Neural cell (in vitro differentiated cells): ENCODE results near the gene HDAC4. TPM values are rescaled to one million over a fixed set of nuclear protein-coding genes. Genes with fewer than 3 reads are reported as not detected.

Source experiments
- H2AFZ ChIP-seq: fragments of 200-600, 300-800 bp; sonication (generic), shearing (Covaris generic); 2 replicates; pipeline ENCODE4 v1.6.0; 2014; ENCODE audit warnings: low read depth, mild to moderate bottlenecking, antibody characterized with exemption, low read length, moderate library complexity
- H3F3A ChIP-seq: fragments of 200-600 bp; shearing (Covaris generic); 2 replicates; pipeline ENCODE4 v1.6.1; 2016; ENCODE audit warnings: mild to moderate bottlenecking, moderate library complexity, mixed read lengths, antibody characterized with exemption, low read length; ENCODE audit not compliant: insufficient read depth, poor library complexity, severe bottlenecking
- H3K27ac ChIP-seq: fragments of 200-600, 300-800 bp; sonication (generic), shearing (Covaris generic); 2 replicates; pipeline ENCODE4 v1.5.1; 2014; ENCODE audit warnings: mild to moderate bottlenecking, low read length, moderate library complexity
- H3K27me3 ChIP-seq: fragments of 300-800, 200-600 bp; sonication (generic), shearing (Covaris generic); 2 replicates; pipeline ENCODE4 v1.6.0; 2014; ENCODE audit warnings: mild to moderate bottlenecking, low read depth, low read length, moderate library complexity; ENCODE audit not compliant: insufficient read depth
- H3K36me3 ChIP-seq: fragments of 300-800, 200-600 bp; sonication (generic), shearing (Covaris generic); 2 replicates; pipeline ENCODE4 v1.5.1; 2014; ENCODE audit warnings: mild to moderate bottlenecking, antibody characterized with exemption, low read length, moderate library complexity; ENCODE audit not compliant: insufficient read depth
- H3K4me2 ChIP-seq: fragments of 300-800, 200-600 bp; sonication (generic), shearing (Covaris generic); 2 replicates; pipeline ENCODE4 v1.6.0; 2014; ENCODE audit warnings: mild to moderate bottlenecking, low read length
- H3K4me3 ChIP-seq: fragments of 300-800, 200-600 bp; sonication (generic), shearing (Covaris generic); 2 replicates; pipeline ENCODE4 v1.5.1; 2014; ENCODE audit warnings: mild to moderate bottlenecking, low read length, moderate library complexity
- H3K79me2 ChIP-seq: fragments of 200-600 bp; shearing (Covaris generic); replicated peaks from 2 replicates; pipeline ENCODE4 v1.6.0; 2014; ENCODE audit warnings: mild to moderate bottlenecking, low read length, moderate library complexity; ENCODE audit not compliant: insufficient read depth
- H3K9ac ChIP-seq: fragments of 300-800, 200-600 bp; sonication (generic), shearing (Covaris generic); 2 replicates; pipeline ENCODE4 v1.6.1; 2016; ENCODE audit warnings: mild to moderate bottlenecking, low read length, mixed read lengths
- H3K9me2 ChIP-seq: fragments of 200-600 bp; shearing (Covaris generic); 2 replicates; pipeline ENCODE4 v1.6.1; 2016; ENCODE audit warnings: mild to moderate bottlenecking, low read length, mixed read lengths; ENCODE audit not compliant: insufficient read depth
- H3K9me3 ChIP-seq: fragments of 200-600, 300-800 bp; sonication (generic), shearing (Covaris generic); 2 replicates; pipeline ENCODE4 v1.6.1; 2016; ENCODE audit warnings: mild to moderate bottlenecking, mixed run types, low read length, moderate library complexity, mixed read lengths
- H4K20me1 ChIP-seq: fragments of 200-600 bp; shearing (Covaris generic); 2 replicates; pipeline ENCODE4 v1.6.1; 2016; ENCODE audit warnings: mild to moderate bottlenecking, mixed run types; ENCODE audit not compliant: insufficient read depth
- EP300 ChIP-seq: fragments of 450-650 bp; conservative IDR thresholded peaks from 2 replicates; pipeline ENCODE4 v1.6.1; 2014; ENCODE audit warnings: antibody characterized with exemption, mild to moderate bottlenecking, moderate library complexity; ENCODE audit not compliant: poor library complexity, severe bottlenecking
- EZH2 ChIP-seq: fragments of 200-600, 300-800 bp; shearing (Covaris generic), sonication (generic); IDR thresholded peaks from 2 replicates; pipeline ENCODE4 v1.6.1; 2014; ENCODE audit warnings: antibody characterized with exemption, low read length, borderline replicate concordance, mild to moderate bottlenecking; ENCODE audit not compliant: insufficient read depth, poor library complexity, severe bottlenecking
- MXI1 ChIP-seq: fragments of 450-650 bp; conservative IDR thresholded peaks from 2 replicates; pipeline ENCODE4 v1.6.1; 2014; ENCODE audit warnings: antibody characterized with exemption, mild to moderate bottlenecking; ENCODE audit not compliant: poor library complexity, severe bottlenecking
- POLR2AphosphoS5 ChIP-seq: IDR thresholded peaks from 2 replicates; pipeline ENCODE4 v1.6.1; 2012
- RAD21 ChIP-seq: fragments of 450-650 bp; conservative IDR thresholded peaks from 2 replicates; pipeline ENCODE4 v1.6.1; 2014; ENCODE audit warnings: antibody characterized with exemption, mild to moderate bottlenecking, moderate library complexity
- SMC3 ChIP-seq: fragments of 450-650 bp; conservative IDR thresholded peaks from 2 replicates; pipeline ENCODE4 v1.6.1; 2014; ENCODE audit warnings: antibody characterized with exemption, mild to moderate bottlenecking, moderate library complexity; ENCODE audit not compliant: poor library complexity
- TAF1 ChIP-seq: IDR thresholded peaks from 2 replicates; pipeline ENCODE4 v1.6.1; 2012; ENCODE audit warnings: low read depth
- polyA plus RNA-seq: library from polyadenylated mRNA; depleted of rRNA; stranded (reverse); fragments of >200 nt; gene quantifications from 2 replicates; pipeline ENCODE4 v1.2.3, GENCODE V29; 2014
- TF ChIP-seq, protein P1 (sequence below): IDR thresholded peaks from 2 replicates; pipeline ENCODE4 v1.6.1; 2012; ENCODE audit warnings: borderline replicate concordance
- TF ChIP-seq, protein P2 (sequence below): fragments of 450-650 bp; IDR thresholded peaks from 2 replicates; pipeline ENCODE4 v1.5.1; 2014; ENCODE audit warnings: antibody characterized with exemption, mild to moderate bottlenecking, moderate library complexity; ENCODE audit not compliant: poor library complexity, severe bottlenecking

Gene HDAC4
- polyA plus RNA-seq, 1 donor from 2014 or later: 3.4 TPM

DNA sequence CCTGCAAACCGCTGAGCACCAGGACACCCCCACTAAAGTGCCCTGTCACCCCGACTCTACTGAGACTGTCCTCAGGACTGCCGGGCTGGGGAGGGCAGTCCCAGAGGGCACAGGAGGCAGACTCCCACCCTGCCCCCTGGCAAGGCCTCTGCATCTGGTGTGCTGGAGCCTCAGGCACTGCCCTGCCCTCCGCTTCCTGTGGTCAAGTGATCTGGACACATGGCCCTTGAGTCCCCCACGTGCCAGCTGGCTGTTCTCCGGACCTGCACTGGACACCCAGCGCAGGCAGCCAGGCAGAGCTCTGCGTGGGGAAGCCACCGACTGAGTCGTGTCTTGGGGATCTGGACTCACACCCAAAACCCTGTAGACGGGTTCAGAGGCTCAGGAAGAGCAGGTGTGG, 335.3 kb downstream of the HDAC4 start:
- H3K36me3 ChIP-seq: no peaks in the 10 kb centered on the region
- no peaks in the 10 kb centered on the region for H4K20me1 ChIP-seq
- H3K9ac ChIP-seq: no peak overlapping the region
- no peak overlapping the region for H2AFZ ChIP-seq
- no peak overlapping the region for H3K4me2 ChIP-seq
- no peaks in the 10 kb centered on the region for H3F3A ChIP-seq
- no peaks in the 10 kb centered on the region for H3K79me2 ChIP-seq
- H3K9me2 ChIP-seq: no peaks in the 10 kb centered on the region
- H3K27ac ChIP-seq: no peak overlapping the region
- H3K9me3 ChIP-seq: no peaks in the 10 kb centered on the region
- no peaks in the 10 kb centered on the region for H3K27me3 ChIP-seq
- H3K4me3 ChIP-seq: no peak overlapping the region
- TF ChIP-seq, protein P1, sequence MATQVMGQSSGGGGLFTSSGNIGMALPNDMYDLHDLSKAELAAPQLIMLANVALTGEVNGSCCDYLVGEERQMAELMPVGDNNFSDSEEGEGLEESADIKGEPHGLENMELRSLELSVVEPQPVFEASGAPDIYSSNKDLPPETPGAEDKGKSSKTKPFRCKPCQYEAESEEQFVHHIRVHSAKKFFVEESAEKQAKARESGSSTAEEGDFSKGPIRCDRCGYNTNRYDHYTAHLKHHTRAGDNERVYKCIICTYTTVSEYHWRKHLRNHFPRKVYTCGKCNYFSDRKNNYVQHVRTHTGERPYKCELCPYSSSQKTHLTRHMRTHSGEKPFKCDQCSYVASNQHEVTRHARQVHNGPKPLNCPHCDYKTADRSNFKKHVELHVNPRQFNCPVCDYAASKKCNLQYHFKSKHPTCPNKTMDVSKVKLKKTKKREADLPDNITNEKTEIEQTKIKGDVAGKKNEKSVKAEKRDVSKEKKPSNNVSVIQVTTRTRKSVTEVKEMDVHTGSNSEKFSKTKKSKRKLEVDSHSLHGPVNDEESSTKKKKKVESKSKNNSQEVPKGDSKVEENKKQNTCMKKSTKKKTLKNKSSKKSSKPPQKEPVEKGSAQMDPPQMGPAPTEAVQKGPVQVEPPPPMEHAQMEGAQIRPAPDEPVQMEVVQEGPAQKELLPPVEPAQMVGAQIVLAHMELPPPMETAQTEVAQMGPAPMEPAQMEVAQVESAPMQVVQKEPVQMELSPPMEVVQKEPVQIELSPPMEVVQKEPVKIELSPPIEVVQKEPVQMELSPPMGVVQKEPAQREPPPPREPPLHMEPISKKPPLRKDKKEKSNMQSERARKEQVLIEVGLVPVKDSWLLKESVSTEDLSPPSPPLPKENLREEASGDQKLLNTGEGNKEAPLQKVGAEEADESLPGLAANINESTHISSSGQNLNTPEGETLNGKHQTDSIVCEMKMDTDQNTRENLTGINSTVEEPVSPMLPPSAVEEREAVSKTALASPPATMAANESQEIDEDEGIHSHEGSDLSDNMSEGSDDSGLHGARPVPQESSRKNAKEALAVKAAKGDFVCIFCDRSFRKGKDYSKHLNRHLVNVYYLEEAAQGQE: no peak
- TF ChIP-seq EP300 (no peak), EZH2 (no peak), TAF1 (no peak), RAD21 (no peak), MXI1 (no peak), POLR2AphosphoS5 (no peak), SMC3 (no peak)
- TF ChIP-seq, protein P2, sequence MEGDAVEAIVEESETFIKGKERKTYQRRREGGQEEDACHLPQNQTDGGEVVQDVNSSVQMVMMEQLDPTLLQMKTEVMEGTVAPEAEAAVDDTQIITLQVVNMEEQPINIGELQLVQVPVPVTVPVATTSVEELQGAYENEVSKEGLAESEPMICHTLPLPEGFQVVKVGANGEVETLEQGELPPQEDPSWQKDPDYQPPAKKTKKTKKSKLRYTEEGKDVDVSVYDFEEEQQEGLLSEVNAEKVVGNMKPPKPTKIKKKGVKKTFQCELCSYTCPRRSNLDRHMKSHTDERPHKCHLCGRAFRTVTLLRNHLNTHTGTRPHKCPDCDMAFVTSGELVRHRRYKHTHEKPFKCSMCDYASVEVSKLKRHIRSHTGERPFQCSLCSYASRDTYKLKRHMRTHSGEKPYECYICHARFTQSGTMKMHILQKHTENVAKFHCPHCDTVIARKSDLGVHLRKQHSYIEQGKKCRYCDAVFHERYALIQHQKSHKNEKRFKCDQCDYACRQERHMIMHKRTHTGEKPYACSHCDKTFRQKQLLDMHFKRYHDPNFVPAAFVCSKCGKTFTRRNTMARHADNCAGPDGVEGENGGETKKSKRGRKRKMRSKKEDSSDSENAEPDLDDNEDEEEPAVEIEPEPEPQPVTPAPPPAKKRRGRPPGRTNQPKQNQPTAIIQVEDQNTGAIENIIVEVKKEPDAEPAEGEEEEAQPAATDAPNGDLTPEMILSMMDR: no peak

DNA sequence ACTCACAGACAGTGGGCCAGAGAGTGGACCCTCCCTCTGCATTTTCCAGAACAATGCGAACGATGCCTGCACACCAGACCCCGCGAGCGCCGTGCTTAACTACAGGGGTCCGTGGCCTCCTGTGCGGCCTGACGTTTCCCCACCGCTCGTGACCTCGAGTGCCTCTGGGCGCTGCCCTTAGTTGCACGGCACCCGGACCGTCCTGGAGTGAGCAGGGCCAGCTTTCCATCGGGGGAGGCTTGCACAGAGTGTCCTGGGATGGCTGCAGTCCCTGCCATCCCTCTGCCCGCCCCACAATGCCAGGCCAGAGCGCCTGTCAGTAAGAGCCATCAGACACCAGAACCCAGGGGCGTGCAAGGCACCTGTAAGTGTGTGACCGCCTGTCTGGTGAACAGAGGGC, 335.9 kb downstream of the HDAC4 start:
- no peaks in the 10 kb centered on the region for H3K27me3 ChIP-seq
- H3K9ac ChIP-seq: no peak overlapping the region
- no peaks in the 10 kb centered on the region for H3K9me3 ChIP-seq
- no peak overlapping the region for H2AFZ ChIP-seq
- H3K9me2 ChIP-seq: no peaks in the 10 kb centered on the region
- H3K79me2 ChIP-seq: no peaks in the 10 kb centered on the region
- no peak overlapping the region for H3K4me3 ChIP-seq
- H3K27ac ChIP-seq: no peak overlapping the region
- H3F3A ChIP-seq: no peaks in the 10 kb centered on the region
- TF ChIP-seq, protein P1: no peak
- TF ChIP-seq RAD21 (no peak), SMC3 (no peak), TAF1 (no peak), EZH2 (no peak), EP300 (no peak), POLR2AphosphoS5 (no peak), MXI1 (no peak)
- TF ChIP-seq, protein P2: no peak
- no peaks in the 10 kb centered on the region for H3K36me3 ChIP-seq
- no peak overlapping the region for H3K4me2 ChIP-seq
- no peaks in the 10 kb centered on the region for H4K20me1 ChIP-seq
